ENCODE measurements around the gene PRKG1.

- no peak for TF ChIP-seq CTCF (IDR thresholded peaks at IDR 0.05; ENCODE audit: insufficient read depth, low read length)
- TF ChIP-seq REST (IDR thresholded peaks at IDR 0.05; ENCODE audit: insufficient replicate concordance, low read depth): no peak
- no peak for TF ChIP-seq SPI1 (IDR thresholded peaks at IDR 0.05; ENCODE audit: borderline replicate concordance, low read depth)
Observed at GRCh38 chr10:51760864-51761640, 686.8 kb downstream of the PRKG1 start.

Data from HL-60 (cell line).